Activated naive CD4-positive, alpha-beta T cell treated with anti-CD3 and anti-CD28 coated beads for 36 hours (primary cell): ENCODE data around the gene TBX4. TPM values are rescaled to one million over a fixed set of nuclear protein-coding genes. Genes with fewer than 3 reads are reported as not detected.

ENCODE experiments used
- CTCF ChIA-PET: fragments of 350-600 bp; sonication (Branson Sonifier 250); formaldehyde crosslinking; loops from one replicate; lab custom pipeline; 2021; ENCODE audit warnings: antibody characterized with exemption; lab: Charles Lee
- DNase-seq: peaks from one replicate; pipeline ENCODE4 v3.0.0-alpha.2; 2020
- H3K27ac Mint-ChIP-seq: one replicate; pipeline ENCODE4 v1.8.0; 2021; ENCODE audit warnings: mild to moderate bottlenecking, mixed read lengths
- H3K27me3 Mint-ChIP-seq: one replicate; pipeline ENCODE4 v1.8.0; 2021; ENCODE audit warnings: low read depth, mixed read lengths
- H3K36me3 Mint-ChIP-seq: one replicate; pipeline ENCODE4 v1.8.0; 2021; ENCODE audit warnings: low read depth, mixed read lengths
- H3K4me1 Mint-ChIP-seq: one replicate; pipeline ENCODE4 v1.8.0; 2021; ENCODE audit warnings: low read depth, mixed read lengths
- H3K4me3 Mint-ChIP-seq: one replicate; pipeline ENCODE4 v1.8.0; 2021; ENCODE audit warnings: mild to moderate bottlenecking, moderate library complexity, mixed read lengths
- H3K9me3 Mint-ChIP-seq: one replicate; pipeline ENCODE4 v1.8.0; 2021; ENCODE audit warnings: mixed read lengths
- intact Hi-C: fragments of 100-400 bp; cut with micrococcal nuclease; formaldehyde crosslinking; loops from one replicate; pipeline ENCODE4 v1.15.1; 2023
- total RNA-seq, 2 experiments: library from RNA; stranded (reverse); gene quantifications; one replicate each; pipeline ENCODE4 v1.2.3, GENCODE V29; 2021

The TBX4 gene
- total RNA-seq, 2 experiments from 2014 or later, result not detected

DNA sequence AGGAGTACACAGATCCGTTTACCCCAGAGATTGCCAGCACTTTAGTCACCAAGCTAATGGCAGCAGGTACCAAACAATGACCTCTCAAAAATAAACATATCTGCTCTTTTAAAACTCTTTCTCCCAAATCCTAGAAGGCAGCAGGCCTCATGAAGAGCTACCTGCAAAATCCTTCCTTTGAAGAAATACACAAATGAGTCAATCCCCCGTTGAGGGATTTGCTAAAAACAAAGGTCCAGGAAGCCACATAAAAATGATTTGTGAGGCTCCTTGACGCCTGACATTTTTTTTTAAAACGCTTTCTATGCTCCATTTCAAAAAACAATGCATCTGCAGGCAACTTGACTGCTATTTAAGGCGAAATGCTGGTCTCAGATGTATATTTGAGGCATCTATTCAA, 80.6 kb downstream of the TBX4 start:
- H3K27ac Mint-ChIP-seq, result no peak overlapping the region
- intact Hi-C loops, result no loop called here
- H3K36me3 Mint-ChIP-seq, result no peaks in the 10 kb centered on the region
- H3K27me3 Mint-ChIP-seq, result peaks cover 10% of the 10 kb centered on the region
- no peaks in the 10 kb centered on the region for H3K9me3 Mint-ChIP-seq
- peaks cover 2% of the 10 kb centered on the region for H3K4me1 Mint-ChIP-seq
- CTCF ChIA-PET, result no interaction called here
- no peak overlapping the region for H3K4me3 Mint-ChIP-seq
- DNase-seq, result no peak

DNA sequence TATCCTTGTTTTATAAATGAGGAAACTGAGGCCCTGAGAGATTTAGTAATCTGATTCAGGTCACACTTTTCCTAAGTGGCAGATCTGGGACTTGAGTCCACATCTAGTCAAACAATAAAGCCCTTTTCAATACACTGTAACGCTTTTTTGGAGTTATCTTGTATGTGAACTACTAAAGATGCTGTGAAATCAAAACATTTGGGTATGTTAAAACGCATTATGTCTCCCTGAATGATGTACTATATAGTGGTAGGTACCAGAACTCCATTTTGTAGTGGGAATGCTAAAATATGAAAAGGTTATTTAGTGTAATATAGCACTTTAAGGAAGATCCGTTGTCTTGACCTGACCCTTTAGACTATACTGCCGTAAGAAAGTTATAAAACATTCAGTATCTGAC, 81.6 kb downstream of the TBX4 start:
- H3K9me3 Mint-ChIP-seq, result no peaks in the 10 kb centered on the region
- intact Hi-C loops, result no loop called here
- H3K4me3 Mint-ChIP-seq, result no peak overlapping the region
- peaks cover 10% of the 10 kb centered on the region for H3K27me3 Mint-ChIP-seq
- no peak for DNase-seq
- peaks cover 2% of the 10 kb centered on the region for H3K4me1 Mint-ChIP-seq
- CTCF ChIA-PET, result interaction anchor here (1.0 kb wide), 1 partner anchor 17 kb away, joined by 3 read pairs; no protein-coding TSS in a partner anchor
- H3K27ac Mint-ChIP-seq, result no peak overlapping the region
- no peaks in the 10 kb centered on the region for H3K36me3 Mint-ChIP-seq

GRCh38 chr17:61534414-61534813, 82.2 kb downstream of the TBX4 start:
- no peaks in the 10 kb centered on the region for H3K36me3 Mint-ChIP-seq
- H3K27ac Mint-ChIP-seq, result no peak overlapping the region
- DNase-seq, result no peak
- H3K4me1 Mint-ChIP-seq, result peaks cover 2% of the 10 kb centered on the region
- no peak overlapping the region for H3K4me3 Mint-ChIP-seq
- peaks cover 7% of the 10 kb centered on the region for H3K27me3 Mint-ChIP-seq
- intact Hi-C loops, result no loop called here
- no peaks in the 10 kb centered on the region for H3K9me3 Mint-ChIP-seq
- CTCF ChIA-PET, result interaction anchor here (1.0 kb wide), 1 partner anchor 16 kb away, joined by 3 read pairs; no protein-coding TSS in a partner anchor

Other genes starting within 250 kb of the TBX4 start
- not detected for gene TBX2, start 52.6 kb upstream of the TBX4 start, total RNA-seq
- gene NACA2, start 138.8 kb downstream of the TBX4 start, total RNA-seq, result not detected